PC-9 (cell line): Measurements from ENCODE around the gene ZNF362.

Source experiments
- CTCF ChIP-seq: fragments of 200-600 bp; sonication (generic); conservative IDR thresholded peaks from 2 replicates; pipeline ENCODE4 v1.6.1; 2017; ENCODE audit warnings: mixed run types, antibody characterized with exemption, mild to moderate bottlenecking, moderate library complexity
- EZH2 ChIP-seq: fragments of 200-600 bp; sonication (generic); IDR thresholded peaks from 2 replicates; pipeline ENCODE4 v1.8.0; 2017; ENCODE audit warnings: antibody characterized with exemption, low read depth

- TF ChIP-seq EZH2 (no peak), CTCF (no peak)
Observed at GRCh38 chr1:33302325-33302724, 46.0 kb downstream of the ZNF362 start.
